AG10803 (cell line): ENCODE measurements around the gene MMP24.

Experiments
- DNase-seq: peaks from one replicate; pipeline ENCODE4 v3.0.0; 2010; ENCODE audit warnings: low read depth
- H3K4me3 ChIP-seq: 2 replicates; pipeline ENCODE4 v1.5.1; 2011; ENCODE audit warnings: mild to moderate bottlenecking, low read length, control low read depth
- TF ChIP-seq, protein P1 (sequence below): conservative IDR thresholded peaks from 2 replicates; pipeline ENCODE4 v1.5.1; 2011; ENCODE audit warnings: mild to moderate bottlenecking, low read length, control low read depth, inconsistent platforms

The MMP24 gene

DNA sequence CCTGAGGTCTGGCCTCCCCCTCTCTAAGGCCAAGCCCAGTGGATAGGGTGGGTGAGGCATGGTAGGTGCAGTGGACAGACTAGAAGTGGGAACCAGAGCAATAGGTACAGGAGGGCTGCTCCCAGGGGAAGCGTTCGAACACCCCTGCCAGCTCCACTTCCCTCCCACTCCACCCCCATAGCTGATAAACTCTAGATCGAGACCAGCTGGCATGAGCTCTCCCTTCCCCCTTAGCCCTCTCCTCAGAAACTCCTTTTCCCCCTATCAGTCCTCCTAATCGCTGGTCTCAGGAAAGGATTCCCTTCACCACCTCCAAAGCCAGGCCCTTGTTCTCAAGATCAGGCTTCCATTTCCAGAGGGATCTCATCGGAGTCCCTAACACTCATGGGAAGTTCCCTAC is 71.8 kb downstream of the MMP24 start:
- no peak overlapping the region for H3K4me3 ChIP-seq
- DNase-seq = no peak
- TF ChIP-seq, protein P1, sequence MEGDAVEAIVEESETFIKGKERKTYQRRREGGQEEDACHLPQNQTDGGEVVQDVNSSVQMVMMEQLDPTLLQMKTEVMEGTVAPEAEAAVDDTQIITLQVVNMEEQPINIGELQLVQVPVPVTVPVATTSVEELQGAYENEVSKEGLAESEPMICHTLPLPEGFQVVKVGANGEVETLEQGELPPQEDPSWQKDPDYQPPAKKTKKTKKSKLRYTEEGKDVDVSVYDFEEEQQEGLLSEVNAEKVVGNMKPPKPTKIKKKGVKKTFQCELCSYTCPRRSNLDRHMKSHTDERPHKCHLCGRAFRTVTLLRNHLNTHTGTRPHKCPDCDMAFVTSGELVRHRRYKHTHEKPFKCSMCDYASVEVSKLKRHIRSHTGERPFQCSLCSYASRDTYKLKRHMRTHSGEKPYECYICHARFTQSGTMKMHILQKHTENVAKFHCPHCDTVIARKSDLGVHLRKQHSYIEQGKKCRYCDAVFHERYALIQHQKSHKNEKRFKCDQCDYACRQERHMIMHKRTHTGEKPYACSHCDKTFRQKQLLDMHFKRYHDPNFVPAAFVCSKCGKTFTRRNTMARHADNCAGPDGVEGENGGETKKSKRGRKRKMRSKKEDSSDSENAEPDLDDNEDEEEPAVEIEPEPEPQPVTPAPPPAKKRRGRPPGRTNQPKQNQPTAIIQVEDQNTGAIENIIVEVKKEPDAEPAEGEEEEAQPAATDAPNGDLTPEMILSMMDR = no peak

DNA sequence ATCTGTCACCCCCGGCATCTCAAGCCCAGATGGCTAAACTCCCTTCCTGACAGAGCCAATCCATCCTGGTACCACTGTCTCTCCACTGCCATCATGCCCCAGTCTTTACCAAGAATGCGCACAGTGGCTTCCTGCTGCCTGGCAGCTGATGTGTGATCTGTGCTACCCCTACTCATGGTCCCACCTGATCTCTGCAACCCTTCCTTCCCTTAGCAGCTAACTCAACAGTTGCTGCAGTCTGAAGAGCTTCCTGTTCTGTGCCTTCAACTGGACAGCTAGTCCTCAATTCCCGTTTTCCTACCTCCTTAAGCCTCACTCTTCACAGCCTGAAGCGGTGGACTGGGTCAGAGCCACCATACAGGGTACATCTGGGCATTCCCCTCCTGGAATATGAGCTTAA is 73.3 kb downstream of the MMP24 start:
- no peak overlapping the region for H3K4me3 ChIP-seq
- no peak for DNase-seq
- TF ChIP-seq, protein P1 = no peak

DNA sequence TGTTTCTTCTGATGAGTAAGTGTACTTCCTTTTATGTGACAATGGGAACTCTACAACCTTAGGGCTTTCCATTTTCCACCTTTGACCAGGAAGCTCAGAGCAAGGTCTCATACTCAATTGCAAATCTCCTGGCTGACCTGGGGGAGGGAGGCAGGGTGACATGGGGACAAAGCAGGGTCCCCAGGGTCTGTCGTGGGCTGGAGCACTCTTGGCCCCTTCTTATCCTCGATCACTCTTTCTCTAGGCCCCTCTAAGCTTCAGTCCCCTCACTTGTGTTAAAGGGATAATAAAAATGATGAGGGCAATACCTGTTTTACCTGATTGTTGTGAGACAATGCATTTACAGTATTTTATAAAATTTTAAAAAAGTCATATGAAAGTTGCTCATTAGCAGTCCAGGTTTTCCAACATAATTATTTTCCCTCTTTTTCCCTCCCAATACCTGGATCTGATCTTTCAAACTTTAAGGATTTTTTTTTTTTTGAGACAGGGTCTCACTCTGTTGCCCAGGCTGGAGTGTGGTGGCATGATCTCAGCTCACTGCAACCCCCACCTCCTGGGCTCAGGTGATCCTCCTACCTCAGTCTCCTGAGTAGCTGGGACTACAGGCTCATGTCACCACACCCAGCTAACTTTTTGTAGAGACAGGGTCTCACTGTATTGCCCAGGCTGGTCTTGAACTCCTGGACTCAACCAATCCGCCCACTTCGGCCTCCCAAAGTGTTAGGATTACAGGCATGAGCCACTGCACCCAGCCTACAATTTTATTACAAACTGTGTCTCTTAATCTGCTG is 74.2 kb downstream of the MMP24 start:
- TF ChIP-seq, protein P1 = no peak
- DNase-seq = no peak
- H3K4me3 ChIP-seq = no peak overlapping the region

DNA sequence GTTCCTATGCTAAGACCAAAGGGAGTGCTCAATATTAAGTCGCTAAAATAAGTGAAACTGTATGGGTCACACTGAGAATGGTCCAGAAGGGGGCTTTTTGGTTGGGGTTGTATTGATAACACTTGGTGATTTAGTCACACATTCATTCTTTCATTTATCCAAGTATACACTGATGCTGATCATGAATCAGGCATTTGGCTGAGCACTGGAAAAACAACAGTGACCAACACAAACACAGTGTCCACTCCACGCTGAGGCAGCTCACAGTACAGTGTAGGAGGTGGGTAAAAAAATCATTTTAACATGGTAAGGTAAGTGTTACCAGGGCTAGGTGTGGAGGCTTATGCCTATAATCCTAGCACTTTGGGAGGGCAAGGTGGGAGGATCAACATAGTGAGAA is 74.9 kb downstream of the MMP24 start:
- TF ChIP-seq, protein P1 = no peak
- no peak for DNase-seq
- no peak overlapping the region for H3K4me3 ChIP-seq

DNA sequence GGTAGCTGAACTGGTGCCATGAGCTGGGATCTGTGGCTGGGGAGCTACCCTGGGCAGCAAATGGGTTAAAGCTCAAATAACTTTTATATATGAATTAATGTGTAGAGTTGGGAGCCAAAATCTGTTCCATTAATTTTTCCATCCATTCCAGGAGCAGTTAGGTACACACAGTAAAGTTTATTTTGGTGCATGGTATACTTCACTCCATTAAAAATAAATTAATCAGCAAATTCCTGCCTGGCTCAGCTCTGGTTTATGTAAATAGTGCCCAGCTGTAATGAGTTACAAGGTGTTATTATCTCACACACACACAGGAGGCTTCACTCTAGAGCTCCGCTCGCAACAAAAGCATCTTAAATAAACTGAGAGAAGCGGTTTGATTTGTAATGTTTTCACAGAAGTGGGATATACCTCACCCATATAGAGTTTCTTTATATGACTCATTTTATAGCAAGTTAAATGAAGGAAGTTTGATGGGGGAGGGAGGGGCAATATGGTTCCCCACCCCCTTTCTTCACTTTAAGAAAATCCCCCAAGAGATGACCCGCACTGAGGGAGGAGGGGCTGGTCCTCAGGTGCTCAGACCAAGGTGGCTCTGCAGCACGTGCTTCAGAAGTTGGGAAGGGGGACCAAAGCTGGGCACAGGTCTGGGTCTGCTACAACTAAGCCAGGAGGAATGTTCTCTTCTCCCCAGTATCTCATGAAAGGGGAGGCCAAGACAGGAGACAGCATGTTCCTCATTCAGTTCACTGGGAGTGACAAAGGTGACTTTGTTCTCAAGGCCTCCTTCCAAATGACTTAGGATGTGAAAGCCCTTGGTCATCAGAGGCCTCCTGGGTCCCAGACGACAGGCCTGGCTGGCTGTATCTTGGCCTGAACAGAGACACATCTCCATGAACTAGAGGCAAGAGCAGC is 76.2 kb downstream of the MMP24 start:
- no peak overlapping the region for H3K4me3 ChIP-seq
- no peak for DNase-seq
- TF ChIP-seq, protein P1 = no peak

DNA sequence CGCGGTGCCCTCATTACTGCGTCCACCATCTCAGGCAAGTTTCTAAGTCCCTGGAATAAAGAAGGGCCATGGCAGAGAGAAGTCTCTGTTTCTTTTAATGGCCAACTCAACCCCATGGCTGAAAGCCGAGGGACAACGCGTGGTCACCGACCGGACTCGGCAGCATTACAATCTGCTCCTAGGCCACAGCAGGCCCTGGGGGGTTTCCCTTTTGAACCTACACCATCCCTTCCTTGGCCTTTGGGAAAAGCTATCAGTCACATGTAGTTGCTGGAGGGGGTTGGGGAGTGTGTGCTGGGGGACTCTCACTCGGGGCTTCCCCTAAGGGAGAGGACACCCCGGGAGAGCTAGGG is 76.9 kb downstream of the MMP24 start:
- no peak overlapping the region for H3K4me3 ChIP-seq
- DNase-seq = no peak
- TF ChIP-seq, protein P1 = no peak
